ENCODE results near the gene PCNP.
A peak's percentile ranks its signal among the peaks of the same experiment; 100 is the strongest.

Gene PCNP

DNA sequence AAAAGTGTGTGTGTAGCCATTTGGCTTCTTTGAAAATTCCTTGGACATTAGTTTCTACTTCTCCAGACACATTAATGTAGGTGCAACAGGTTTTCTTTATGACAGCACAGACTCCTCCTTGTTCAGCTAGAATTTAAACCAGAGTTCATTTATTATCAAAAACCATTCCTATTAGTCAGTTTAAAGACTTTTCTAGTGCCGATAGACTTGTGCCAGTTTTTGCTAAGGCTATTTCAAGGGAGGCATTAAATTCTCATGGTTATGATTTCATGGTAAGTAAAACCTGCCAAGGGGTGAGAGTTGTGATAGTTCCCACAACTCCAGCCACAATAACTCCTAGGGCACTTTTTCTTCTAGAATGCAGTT, 40.4 kb upstream of the PCNP start:
- Histone ChIP-seq H3K27ac (ENCODE audit: extremely low read depth, low read depth, low read length) (no peak overlapping the region), H3K4me3 (ENCODE audit: low read depth, low read length) (no peak overlapping the region), H3K4me1 (ENCODE audit: control insufficient read depth, insufficient read depth, low read length) (no peaks in the 10 kb centered on the region), H3K9me3 (ENCODE audit: control insufficient read depth, insufficient read depth, low read depth, low read length) (no peaks in the 10 kb centered on the region), H3K36me3 (ENCODE audit: control insufficient read depth in 2 of 2, insufficient read depth in 1 of 2, low read length in 2 of 2) (no peaks in the 10 kb centered on the region)
- TF ChIP-seq SCRT2 (tag by site-specific recombination; IDR thresholded peaks at IDR 0.05): peak; percentile 56; the same call in 1 of the 2 replicates
- TF ChIP-seq, protein P1, sequence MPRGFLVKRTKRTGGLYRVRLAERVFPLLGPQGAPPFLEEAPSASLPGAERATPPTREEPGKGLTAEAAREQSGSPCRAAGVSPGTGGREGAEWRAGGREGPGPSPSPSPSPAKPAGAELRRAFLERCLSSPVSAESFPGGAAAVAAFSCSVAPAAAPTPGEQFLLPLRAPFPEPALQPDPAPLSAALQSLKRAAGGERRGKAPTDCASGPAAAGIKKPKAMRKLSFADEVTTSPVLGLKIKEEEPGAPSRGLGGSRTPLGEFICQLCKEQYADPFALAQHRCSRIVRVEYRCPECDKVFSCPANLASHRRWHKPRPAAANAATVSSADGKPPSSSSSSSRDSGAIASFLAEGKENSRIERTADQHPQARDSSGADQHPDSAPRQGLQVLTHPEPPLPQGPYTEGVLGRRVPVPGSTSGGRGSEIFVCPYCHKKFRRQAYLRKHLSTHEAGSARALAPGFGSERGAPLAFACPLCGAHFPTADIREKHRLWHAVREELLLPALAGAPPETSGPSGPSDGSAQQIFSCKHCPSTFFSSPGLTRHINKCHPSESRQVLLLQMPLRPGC (tag by site-specific recombination; IDR thresholded peaks at IDR 0.05): no peak
- ChIA-PET POLR2A (no interaction called here), CTCF (no interaction called here)

GRCh38 chr3:101535221-101535620, 38.8 kb upstream of the PCNP start:
- no peaks in the 10 kb centered on the region for H3K4me1 ChIP-seq (ENCODE audit: control insufficient read depth, insufficient read depth, low read length)
- TF ChIP-seq ZNF621 (tag by site-specific recombination; IDR thresholded peaks at IDR 0.05) (no peak), ZNF555 (tag by site-specific recombination; conservative IDR thresholded peaks at IDR 0.05) (peak; percentile 32), ZBTB11 (tag by site-specific recombination; conservative IDR thresholded peaks at IDR 0.05; ENCODE audit: low read depth) (no peak), ZNF140 (tag by site-specific recombination; IDR thresholded peaks at IDR 0.05) (peak; percentile 37; the same call in 1 of the 2 replicates), ZNF626 (tag by site-specific recombination; IDR thresholded peaks at IDR 0.05) (no peak), HOXC10 (CRISPR knock-in tag; IDR thresholded peaks at IDR 0.05) (no peak), ZIC2 (tag by site-specific recombination; IDR thresholded peaks at IDR 0.05) (no peak), ZNF426 (tag by site-specific recombination; IDR thresholded peaks at IDR 0.05) (peak; percentile 48), ZNF549 (tag by site-specific recombination; IDR thresholded peaks at IDR 0.05) (no peak), ZNF658 (tag by site-specific recombination; IDR thresholded peaks at IDR 0.05) (no peak), ZNF394 (tag by site-specific recombination; IDR thresholded peaks at IDR 0.05; ENCODE audit: borderline replicate concordance) (peak; percentile 51; the same call in 1 of the 2 replicates), KLF16 (tag by site-specific recombination; IDR thresholded peaks at IDR 0.05) (no peak)
- TF ChIP-seq, protein P2, sequence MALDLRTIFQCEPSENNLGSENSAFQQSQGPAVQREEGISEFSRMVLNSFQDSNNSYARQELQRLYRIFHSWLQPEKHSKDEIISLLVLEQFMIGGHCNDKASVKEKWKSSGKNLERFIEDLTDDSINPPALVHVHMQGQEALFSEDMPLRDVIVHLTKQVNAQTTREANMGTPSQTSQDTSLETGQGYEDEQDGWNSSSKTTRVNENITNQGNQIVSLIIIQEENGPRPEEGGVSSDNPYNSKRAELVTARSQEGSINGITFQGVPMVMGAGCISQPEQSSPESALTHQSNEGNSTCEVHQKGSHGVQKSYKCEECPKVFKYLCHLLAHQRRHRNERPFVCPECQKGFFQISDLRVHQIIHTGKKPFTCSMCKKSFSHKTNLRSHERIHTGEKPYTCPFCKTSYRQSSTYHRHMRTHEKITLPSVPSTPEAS (tag by site-specific recombination; IDR thresholded peaks at IDR 0.05): no peak
- TF ChIP-seq, protein P3, sequence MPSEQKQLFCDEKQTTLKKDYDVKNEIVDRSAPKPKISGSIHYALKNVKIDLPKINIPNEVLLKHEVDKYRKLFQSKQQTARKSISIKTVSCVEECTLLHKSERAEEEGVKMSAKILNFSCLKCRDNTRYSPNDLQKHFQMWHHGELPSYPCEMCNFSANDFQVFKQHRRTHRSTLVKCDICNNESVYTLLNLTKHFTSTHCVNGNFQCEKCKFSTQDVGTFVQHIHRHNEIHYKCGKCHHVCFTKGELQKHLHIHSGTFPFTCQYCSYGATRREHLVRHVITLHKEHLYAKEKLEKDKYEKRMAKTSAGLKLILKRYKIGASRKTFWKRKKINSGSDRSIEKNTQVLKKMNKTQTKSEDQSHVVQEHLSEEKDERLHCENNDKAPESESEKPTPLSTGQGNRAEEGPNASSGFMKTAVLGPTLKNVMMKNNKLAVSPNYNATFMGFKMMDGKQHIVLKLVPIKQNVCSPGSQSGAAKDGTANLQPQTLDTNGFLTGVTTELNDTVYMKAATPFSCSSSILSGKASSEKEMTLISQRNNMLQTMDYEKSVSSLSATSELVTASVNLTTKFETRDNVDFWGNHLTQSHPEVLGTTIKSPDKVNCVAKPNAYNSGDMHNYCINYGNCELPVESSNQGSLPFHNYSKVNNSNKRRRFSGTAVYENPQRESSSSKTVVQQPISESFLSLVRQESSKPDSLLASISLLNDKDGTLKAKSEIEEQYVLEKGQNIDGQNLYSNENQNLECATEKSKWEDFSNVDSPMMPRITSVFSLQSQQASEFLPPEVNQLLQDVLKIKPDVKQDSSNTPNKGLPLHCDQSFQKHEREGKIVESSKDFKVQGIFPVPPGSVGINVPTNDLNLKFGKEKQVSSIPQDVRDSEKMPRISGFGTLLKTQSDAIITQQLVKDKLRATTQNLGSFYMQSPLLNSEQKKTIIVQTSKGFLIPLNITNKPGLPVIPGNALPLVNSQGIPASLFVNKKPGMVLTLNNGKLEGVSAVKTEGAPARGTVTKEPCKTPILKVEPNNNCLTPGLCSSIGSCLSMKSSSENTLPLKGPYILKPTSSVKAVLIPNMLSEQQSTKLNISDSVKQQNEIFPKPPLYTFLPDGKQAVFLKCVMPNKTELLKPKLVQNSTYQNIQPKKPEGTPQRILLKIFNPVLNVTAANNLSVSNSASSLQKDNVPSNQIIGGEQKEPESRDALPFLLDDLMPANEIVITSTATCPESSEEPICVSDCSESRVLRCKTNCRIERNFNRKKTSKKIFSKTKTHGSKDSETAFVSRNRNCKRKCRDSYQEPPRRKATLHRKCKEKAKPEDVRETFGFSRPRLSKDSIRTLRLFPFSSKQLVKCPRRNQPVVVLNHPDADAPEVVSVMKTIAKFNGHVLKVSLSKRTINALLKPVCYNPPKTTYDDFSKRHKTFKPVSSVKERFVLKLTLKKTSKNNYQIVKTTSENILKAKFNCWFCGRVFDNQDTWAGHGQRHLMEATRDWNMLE (tag by site-specific recombination; conservative IDR thresholded peaks at IDR 0.05; ENCODE audit: low read depth): peak; percentile 51; the same call in 1 of the 2 replicates
- no peaks in the 10 kb centered on the region for H3K36me3 ChIP-seq (ENCODE audit: control insufficient read depth in 2 of 2, insufficient read depth in 1 of 2, low read length in 2 of 2)
- ChIA-PET POLR2A (no interaction called here), CTCF (no interaction called here)
- H3K27ac ChIP-seq (ENCODE audit: extremely low read depth, low read depth, low read length): no peak overlapping the region
- no peaks in the 10 kb centered on the region for H3K9me3 ChIP-seq (ENCODE audit: control insufficient read depth, insufficient read depth, low read depth, low read length)
- no peak overlapping the region for H3K4me3 ChIP-seq (ENCODE audit: low read depth, low read length)
